Measurements from ENCODE around the gene DPPA4.
"Not testable (repeated sequence)": the region's sequence is repeated elsewhere in the genome, so short reads cannot be mapped to it uniquely, and the experiment has no call there.

DPPA4 gene

GRCh38 chr3:109337393-109337792 is at the start of gene DPPA4:
TSS of gene DPPA4 (minus strand) at chr3:109337546. CDS start at chr3:109337517, 29 bp downstream.
- no peak for DNase-seq (ENCODE audit: low read depth in 2 of 2)

- DNase-seq (ENCODE audit: low read depth in 2 of 2): no peak
Observed at GRCh38 chr3:109385442-109386318, 48.3 kb upstream of the DPPA4 start.

- no peak for DNase-seq (ENCODE audit: low read depth in 2 of 2)
Observed at GRCh38 chr3:109384164-109384563, 46.8 kb upstream of the DPPA4 start.

- DNase-seq (ENCODE audit: low read depth in 2 of 2): no peak
Observed at GRCh38 chr3:109382588-109382987, 45.2 kb upstream of the DPPA4 start.

- DNase-seq (ENCODE audit: low read depth in 2 of 2): no peak
Observed at GRCh38 chr3:109375975-109376374, 38.6 kb upstream of the DPPA4 start.

- not testable (repeated sequence) for DNase-seq (ENCODE audit: low read depth in 2 of 2)
Observed at GRCh38 chr3:109374434-109374833, 37.1 kb upstream of the DPPA4 start.

- DNase-seq (ENCODE audit: low read depth in 2 of 2): no peak
Observed at GRCh38 chr3:109373933-109374332, 36.6 kb upstream of the DPPA4 start.

- no peak for DNase-seq (ENCODE audit: low read depth in 2 of 2)
Observed at GRCh38 chr3:109372639-109373038, 35.3 kb upstream of the DPPA4 start.

GRCh38 chr3:109369510-109369909 is 32.2 kb upstream of the DPPA4 start:
- DNase-seq (ENCODE audit: low read depth in 2 of 2): no peak

GRCh38 chr3:109364088-109364487 is 26.7 kb upstream of the DPPA4 start:
- DNase-seq (ENCODE audit: low read depth in 2 of 2): no peak

GRCh38 chr3:109363634-109364033 is 26.3 kb upstream of the DPPA4 start:
- DNase-seq (ENCODE audit: low read depth in 2 of 2): no peak

GRCh38 chr3:109362823-109363222 is 25.5 kb upstream of the DPPA4 start:
- no peak for DNase-seq (ENCODE audit: low read depth in 2 of 2)

GRCh38 chr3:109358809-109359208 is 21.5 kb upstream of the DPPA4 start:
- not testable (repeated sequence) for DNase-seq (ENCODE audit: low read depth in 2 of 2)

- no peak for DNase-seq (ENCODE audit: low read depth in 2 of 2)
Observed at GRCh38 chr3:109356442-109357155, 19.3 kb upstream of the DPPA4 start.

- no peak for DNase-seq (ENCODE audit: low read depth in 2 of 2)
Observed at GRCh38 chr3:109355625-109356441, 18.5 kb upstream of the DPPA4 start.

GRCh38 chr3:109353057-109353456 is 15.7 kb upstream of the DPPA4 start:
- no peak for DNase-seq (ENCODE audit: low read depth in 2 of 2)

- DNase-seq (ENCODE audit: low read depth in 2 of 2): no peak
Observed at GRCh38 chr3:109351231-109351630, 13.9 kb upstream of the DPPA4 start.

- DNase-seq (ENCODE audit: low read depth in 2 of 2): no peak
Observed at GRCh38 chr3:109346770-109347295, 9.5 kb upstream of the DPPA4 start.

GRCh38 chr3:109346099-109346498 is 8.8 kb upstream of the DPPA4 start:
- no peak for DNase-seq (ENCODE audit: low read depth in 2 of 2)

- no peak for DNase-seq (ENCODE audit: low read depth in 2 of 2)
Observed at GRCh38 chr3:109339714-109340648, 2.6 kb upstream of the DPPA4 start.

GRCh38 chr3:109339197-109339596 is 1.9 kb upstream of the DPPA4 start:
- no peak for DNase-seq (ENCODE audit: low read depth in 2 of 2)
